GM18520 (cell line): ENCODE measurements around the gene KCNQ1OT1.

Source experiments
- ATAC-seq: cut with Tn5 transposase; IDR thresholded peaks from one replicate; pipeline ENCODE4 v1.9.1; 2021; ENCODE audit not compliant: unreplicated experiment

KCNQ1OT1 gene

DNA sequence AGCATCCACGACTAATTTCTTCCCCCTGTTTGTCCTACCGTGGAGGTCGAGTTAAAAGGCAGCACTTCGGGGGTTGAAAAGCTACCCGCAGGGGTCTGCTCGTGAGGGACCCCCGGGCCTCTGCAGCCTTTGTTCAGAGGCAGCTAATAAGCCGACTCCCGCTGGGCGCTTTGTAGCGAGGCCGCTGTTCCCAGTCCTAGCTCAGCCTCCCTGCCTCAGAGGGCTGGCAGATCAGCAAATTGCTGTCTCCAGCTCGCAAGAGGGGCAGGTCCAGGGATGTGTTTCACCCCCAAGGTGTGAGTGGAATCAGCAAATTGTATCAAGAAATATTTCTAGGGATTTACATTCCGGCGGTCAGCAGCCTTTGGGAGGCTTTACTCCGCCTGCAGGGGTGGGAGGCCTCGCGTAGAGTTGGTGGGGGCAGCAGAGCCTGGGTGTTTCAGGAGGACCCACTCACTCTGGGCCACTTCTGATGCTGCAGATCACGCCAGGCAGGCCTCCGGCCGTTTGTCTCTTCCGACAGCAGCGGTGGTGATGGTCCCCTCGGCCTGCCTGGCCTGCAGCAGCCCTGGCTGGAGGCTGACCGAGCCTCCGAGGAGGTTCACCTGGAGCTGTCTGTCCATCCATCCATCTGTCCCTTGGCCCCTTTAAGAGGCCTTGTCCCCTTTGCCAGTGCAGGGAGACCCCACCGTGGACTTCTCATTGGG, 21.6 kb upstream of the KCNQ1OT1 start:
- no peak for ATAC-seq

DNA sequence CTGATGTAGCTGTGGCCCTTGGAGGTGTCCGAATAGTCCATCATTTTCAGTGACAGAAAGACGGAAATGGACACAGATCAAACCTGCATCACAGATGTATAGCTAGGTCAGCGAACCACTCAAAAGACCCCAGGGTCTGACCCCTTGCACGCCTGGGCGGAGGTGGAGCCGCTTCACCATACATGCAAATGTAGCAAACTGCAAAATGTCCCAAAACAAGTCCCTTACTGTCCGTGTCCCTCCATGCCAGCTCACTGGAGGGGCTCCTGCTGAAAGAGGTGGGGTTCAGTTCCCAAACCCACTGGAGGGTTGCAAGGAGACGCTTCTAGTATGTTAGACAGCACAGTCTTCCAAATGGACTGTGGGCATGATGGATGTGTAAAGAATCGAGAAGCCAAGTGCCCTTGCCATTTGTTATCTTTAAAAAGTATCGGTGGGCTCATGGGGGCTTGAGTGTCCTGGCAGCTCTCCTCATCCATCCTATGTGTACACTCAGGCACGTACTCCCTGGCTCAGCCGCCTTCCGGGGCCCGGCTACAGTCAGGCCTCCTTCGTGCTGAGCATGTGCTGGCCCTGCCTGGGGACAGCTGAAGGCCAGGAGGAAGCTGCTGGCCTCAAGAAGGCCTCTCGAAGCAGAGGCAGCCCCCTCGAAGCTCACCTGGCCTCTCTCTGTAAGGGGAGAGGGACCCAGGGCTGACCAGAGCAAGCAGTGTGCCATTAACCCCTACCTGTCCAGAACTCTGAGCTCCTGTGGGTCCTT, 20.2 kb upstream of the KCNQ1OT1 start:
- no peak for ATAC-seq

DNA sequence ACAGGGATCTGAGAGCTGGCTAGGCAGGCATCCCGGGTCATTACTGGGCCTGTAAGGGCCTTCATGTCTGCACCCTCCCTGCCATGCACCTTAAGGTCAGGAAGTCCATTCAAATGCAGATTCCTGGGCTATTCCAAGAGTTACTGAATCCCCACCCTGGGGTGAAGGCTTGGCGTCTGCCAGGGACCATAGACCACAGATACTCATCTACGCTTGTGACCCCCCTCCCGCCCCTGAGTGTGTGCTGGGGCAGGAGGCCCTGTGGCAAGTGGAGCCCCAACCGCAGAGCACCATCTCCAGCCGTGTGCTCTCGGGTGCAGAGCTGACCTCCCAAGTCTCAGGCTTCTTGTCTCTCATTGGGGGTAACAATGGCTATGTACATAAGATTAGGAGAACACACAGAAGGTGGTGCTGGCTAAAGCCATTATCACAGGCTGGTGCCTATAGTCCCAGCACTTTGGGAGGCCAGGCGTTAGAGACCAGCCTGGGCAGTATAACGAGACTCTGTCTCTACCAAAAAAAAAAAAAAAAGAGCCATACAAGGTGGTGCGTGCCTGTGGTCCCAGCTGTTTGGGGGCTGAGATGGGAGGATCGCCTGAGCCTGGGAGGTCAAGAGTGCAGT, 19.1 kb upstream of the KCNQ1OT1 start:
- no peak for ATAC-seq

DNA sequence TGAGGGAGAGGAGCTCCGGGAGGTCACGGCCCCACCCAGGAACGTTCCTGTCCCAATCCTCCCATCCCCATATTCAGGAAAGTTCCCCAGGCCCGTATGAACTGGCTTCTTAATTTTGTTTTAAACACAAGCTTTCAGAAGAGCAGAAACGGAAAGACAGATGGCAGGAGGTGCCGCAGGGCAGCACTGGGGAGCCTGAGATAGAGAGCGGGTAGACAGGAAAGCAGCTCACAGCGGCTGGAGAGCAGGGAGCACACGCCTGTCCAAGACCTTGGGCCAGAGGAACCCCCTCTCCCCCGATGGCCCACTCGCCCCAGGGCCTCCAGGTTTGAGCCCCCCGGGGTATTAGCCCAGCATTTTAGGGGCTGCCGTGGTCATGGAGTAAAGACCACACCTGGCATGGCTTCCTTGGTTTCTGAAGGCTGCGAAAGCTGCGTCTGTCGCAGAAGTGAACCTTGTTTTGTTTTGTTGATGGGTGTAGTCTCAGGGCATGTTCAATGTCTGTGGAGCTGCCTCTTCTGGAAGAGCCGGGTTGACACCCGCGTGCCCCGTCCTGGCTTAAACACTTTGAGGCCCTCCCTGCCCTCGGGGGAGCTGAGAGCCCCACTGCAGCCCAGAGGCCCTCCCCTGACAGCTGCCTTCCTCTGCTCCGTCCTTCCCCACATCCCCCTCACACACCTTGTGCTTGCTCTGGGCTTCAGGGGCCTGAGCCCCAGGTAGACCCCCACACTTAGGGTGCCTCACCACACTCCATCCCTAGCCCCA, 17.9 kb upstream of the KCNQ1OT1 start:
- ATAC-seq, result no peak

DNA sequence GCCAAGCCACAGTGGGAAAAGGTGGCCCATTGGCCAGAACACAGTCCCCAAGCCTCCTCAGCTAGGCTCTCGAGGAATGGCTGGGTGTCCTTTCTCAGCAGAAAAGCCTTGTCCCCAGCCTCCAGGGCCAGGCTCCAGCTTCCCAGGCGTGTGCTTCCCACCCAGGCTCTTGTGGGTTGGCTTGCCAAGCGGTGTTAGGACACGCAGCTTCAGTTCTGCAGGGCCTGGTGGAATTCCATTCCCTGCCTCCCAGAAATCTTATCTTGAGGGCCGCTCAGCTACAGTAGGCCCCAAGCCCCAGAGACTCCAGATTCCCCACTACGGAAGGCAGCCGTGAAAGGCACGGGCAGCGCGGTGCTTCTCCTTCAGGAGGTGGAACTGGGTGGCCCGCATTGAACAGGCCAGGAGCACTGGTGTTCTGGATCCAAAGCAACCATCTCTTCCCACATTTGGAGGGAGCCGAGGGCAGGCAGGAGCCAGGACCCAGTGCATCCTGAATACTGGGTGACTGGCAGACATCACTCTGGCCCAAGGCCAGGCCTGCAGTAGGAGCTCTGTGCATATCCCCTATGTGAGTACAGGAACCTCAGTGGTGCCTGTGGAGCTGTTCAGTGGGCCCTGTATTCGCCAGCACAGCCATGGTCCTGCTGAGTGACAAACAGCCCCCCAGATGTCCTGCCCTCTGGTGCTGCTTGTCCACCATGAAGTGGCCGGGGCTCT, 16.7 kb upstream of the KCNQ1OT1 start:
- ATAC-seq, result no peak

DNA sequence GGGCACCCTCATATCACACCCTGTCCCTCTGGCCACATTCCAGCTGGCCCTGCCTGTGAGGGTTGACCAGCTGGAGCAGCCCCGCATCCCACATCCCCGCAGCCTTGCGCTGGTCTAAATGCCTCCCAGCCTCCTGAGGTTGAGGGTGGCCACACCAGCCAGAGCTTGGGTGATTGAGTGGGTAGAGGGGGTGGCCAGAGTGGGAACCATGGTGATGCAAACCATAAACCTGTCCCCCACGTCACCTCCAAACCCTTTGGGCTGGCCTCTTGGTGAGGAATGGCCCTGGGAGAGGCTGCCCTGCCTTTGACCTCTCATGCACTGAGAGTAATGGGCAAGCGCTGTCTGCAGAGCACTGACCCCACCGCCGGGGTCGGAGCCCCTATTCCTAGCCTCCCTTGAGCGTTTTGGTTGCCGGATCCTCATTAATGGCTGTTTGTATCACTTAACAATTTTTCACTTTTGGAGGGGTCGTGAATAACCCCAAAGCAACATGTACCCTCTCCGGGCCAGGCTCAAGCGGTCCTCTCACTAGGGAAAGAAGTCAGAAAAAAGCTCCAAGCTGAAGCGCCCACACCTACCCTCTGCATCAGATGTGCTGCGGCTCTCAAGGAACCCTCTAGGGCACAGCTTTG, 16.0 kb upstream of the KCNQ1OT1 start:
- no peak for ATAC-seq

DNA sequence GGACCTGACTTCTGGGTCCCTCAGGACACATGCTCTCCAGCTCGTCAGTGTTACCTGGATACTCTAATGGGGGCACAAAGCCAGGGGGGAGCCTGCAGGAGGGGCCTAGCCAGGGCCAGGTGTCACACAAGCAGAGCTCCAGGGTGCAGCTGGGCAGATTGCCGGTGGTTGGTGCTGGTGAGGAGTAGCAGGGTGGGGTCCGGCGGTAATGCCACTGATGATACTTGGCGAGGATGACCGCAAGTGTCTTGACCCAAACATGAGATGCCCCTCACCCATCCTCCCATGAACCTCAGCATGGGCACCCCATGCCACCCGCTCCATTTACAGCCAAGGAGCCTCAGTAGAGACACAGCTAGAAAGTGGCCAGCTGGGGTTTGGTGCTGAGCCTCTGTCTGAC, 15.1 kb upstream of the KCNQ1OT1 start:
- ATAC-seq, result no peak

DNA sequence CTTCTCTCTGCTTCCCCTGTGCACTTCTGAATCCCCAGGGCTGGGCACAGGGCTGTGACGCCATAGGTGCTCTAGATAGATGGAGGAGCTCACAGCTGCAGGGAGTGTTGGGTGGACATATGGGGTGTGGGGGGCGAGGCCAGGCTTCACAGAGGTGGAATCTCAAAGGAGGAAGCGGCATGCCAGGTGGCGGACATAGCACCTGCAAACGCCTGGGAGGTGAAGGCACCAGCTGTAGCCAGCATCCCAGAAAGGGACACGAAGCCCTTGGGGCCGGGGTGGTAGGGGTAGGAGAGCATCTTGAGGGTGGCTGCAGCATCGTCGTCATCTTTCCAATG, 14.6 kb upstream of the KCNQ1OT1 start:
- no peak for ATAC-seq

DNA sequence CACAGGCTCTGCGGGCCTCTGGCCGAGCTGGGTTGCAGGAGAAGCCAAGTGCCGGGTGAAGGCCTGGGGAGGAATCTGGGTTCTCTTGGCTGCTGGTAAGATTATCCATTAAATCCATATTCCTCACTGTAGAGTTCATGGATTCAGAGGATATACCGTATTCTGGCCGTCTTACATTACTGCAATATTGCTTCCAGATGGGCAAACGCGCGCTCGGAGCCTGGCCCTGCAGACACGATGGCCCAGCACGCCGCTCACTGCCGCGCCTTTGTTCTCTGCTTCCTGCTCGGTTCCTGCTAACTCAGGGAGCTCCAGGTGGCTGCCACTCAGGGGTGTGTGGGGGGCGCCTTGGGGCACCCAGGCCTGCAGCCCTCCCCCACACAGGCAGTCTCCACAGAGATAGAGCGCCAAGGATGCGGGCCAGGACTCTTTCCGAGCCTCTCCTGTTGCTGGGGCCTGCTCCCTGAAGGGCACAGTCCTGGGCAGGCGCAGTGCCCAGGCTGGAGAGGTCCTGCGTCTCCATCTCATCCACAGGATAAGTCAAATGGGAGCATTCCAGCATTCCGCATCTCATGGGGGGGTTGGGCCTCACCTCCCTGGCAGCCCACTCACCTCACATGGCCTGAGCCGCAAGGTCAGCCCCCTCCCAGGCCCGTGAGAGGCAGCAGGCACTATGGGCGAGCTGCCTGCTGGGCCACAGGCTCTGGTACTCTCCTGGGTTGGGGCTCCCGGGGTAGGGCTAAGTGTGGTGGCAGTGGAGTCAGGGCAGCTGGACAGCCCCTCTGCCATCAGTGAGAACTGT, 14.1 kb upstream of the KCNQ1OT1 start:
- no peak for ATAC-seq

DNA sequence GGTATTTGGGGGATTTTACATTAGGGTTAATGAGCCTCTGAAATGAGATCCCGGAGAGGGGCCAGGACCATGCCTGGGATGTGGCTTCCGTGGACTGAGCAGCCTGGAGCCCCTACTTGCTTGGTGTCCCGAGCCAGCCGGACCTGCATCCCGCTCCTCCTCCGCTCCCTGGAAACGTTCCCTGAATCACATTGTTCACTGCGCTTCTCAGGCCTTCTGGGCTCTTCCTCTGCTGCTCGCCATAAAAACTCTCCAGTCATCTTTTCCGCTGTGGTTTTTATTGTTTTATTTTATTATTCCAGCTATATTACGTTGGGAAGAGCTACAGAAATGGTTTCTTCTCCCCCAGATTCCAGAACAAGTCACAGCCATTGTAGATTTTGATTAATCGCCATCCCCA, 13.3 kb upstream of the KCNQ1OT1 start:
- no peak for ATAC-seq

DNA sequence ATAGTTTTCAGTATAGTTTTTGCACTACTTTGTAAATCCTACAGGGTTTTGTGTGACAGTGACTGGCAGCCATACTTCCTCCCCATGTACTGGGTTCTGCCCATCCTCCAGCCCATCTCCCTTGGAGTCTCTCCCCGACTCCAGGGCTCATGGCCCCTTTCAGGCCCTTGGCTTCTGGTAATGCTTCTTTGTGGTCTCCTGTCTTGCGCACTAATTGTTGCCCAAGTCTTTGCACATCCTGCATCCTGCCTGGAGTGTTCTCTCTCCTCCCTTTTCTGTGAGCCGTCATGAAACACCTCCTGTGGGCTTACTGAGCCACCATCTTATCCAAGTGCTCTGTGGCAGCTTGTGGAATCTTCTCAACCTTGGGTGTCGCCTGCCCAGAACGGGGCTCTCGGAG, 11.4 kb upstream of the KCNQ1OT1 start:
- ATAC-seq, result no peak

DNA sequence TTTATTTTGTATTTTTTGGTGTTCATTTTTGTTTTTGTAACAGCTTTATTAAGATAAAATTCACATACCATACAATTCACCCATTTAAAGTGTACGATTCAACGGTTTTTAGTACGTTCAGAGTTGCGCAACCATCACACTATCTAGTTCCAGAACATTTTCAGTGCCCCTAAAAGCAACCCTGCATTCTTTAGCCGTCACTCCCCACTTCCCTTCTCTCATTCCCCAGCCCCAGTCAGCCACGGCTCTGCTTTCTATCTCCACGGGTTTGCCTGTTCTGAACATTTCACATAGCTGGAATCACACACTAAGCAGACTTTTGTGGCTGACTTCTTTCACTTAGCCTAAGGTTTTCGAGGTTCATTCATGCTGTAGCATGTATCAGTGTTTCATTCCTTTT, 9.6 kb upstream of the KCNQ1OT1 start:
- no peak for ATAC-seq

DNA sequence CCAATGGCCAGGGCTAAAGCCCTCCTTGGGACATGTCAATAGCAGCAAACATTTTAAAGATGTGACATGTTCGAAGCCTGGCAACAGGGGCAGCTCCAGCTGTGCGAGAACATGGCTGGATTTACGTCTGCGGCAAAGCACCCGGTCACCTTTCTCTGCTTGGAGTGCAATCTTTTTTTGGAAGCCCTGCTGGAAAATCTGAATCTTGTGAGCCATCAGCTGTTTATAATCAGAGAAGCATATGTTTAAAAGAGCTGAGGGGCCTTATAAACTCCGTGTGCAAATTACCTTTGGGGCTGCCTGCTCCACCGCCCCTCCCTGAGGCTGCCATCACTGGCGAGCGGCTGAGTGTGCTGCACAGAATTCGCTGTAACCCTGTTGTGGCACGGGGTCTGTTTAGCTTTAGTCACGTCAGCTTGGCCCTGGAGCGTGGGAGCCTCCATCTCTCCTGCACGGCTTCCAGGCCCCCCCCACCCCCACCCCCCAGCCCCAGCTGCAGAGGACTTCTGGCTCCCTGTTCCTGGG, 9.0 kb upstream of the KCNQ1OT1 start:
- ATAC-seq, result no peak

DNA sequence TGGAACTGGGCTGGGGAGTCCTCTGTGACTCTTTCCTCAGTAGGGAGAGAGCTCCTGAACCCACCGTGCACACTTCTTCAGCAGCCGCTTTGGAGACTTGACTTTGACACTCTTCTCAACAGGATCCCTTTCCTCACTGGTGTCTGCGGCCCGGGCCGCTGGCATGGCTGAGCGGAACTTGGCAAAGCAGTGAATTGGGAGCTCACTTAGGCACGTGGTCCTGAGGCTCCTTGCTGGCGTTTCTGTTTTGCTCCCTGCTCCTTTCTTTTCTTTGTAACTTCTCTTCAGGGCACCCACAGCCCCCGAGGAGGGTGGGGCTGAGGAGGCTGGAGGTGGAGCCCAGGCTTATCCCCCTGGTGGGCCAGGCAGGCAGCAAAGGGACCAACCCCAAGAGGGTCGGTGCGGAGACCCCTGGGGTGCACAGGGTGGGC, 8.4 kb upstream of the KCNQ1OT1 start:
- no peak for ATAC-seq

DNA sequence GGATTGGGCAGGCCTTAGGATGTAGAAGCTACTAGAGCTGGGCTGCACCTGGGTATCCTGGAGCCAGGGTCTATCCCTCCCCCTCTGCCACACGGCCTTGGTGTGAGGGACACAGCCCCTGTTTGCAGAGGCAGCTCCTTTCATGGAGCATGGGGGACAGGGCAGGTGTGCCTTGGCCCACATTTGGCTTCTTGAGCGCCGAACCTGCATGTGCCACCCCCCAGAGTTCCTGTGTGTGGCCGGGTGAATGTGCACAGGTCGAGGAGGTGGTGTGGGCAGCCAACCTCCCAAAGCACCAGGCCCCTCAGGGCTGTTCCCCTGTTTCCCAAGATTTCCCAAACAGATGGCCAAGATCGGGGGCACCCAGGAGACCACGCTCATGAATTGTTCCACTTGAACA, 7.9 kb upstream of the KCNQ1OT1 start:
- ATAC-seq, result no peak

DNA sequence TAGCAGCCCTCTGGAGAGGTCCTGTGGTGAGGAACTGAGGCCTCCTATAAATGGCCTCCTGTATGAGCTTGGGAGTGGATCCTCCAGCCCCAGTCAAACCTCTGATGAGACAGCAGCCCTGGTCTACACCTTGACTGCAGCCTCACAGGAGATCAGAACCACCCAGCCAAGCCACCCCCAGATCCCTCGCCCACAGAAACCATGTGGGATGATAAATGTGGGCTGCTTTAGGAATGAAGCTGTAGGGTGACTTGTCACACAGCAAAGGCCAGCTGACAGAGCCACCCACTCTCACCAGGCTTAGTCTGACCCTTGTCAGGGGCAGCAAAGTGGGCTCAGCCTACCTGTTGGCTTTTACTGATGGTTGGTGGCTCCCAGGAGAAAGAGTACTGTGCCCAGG, 6.5 kb upstream of the KCNQ1OT1 start:
- ATAC-seq, result no peak

DNA sequence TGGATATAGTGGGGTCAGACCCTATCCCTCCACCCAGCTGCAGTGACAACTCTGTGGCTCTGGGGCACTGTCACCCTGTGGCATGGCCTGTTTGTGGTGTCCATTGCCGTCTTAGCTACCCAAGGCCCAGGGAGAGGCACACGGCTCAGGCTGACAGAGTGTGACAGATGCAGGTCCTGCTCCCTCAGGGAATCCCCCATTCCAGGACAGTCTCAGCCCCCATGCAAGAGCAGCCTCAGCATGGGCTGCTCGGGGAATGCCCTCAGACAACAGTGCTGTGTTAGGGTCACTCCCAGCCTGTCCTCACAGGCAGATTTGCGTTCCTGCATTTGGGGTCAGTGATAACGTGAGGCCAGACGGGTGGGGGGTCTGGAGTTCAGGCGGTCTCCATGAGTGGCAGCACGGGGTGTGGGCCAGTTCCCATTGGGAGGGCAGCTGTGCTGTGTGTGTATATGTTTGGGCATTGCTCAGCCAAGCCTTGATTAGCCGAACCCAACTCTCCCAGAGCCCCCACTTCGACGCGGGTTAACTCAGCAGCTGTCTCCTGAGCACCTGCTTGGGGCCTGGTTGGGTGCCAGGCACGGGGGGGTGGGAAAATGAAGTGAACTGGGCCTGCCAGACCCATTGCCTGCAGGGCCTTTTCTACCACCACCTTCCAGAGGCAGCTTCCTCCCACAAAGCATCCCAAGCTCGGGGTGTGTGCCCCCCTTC, 5.3 kb upstream of the KCNQ1OT1 start:
- ATAC-seq, result no peak

DNA sequence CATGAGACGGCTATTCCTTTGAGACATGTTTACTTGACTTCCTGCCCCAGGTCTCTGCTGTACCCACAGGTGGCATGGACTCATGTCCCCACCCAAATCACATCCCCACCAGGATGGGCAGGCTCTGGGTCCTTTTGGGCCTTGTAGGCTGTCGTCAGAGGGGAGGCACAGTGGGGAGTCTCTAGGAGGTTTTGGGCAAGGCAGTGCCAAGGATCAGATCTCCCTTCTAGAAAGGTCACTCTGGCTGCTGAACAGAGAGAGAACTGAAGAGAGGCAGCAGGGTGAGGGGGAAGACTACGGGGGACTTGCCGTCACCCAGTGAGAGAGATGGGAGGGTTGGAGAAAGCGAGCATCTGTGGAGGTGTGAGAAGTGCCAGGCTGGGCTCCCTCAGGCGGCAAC, 4.6 kb upstream of the KCNQ1OT1 start:
- no peak for ATAC-seq
